T47D (cell line): ENCODE results near the gene RRAGA.
"Not testable (repeated sequence)": the region's sequence is repeated elsewhere in the genome, so short reads cannot be mapped to it uniquely, and the experiment has no call there.

Source experiments
- DNase-seq, 2 experiments: peaks; one replicate each; pipeline versions ENCODE4 v3.0.0 to v3.0.0-alpha.2; 2011 to 2012; ENCODE audit warnings: low read depth in 1 of 2, low spot score in 1 of 2
- JUND ChIP-seq: IDR thresholded peaks from 2 replicates; pipeline ENCODE4 v1.6.1; 2012; ENCODE audit warnings: low read depth
- in situ Hi-C: cut with HindIII; loops from 2 replicates; pipeline ENCODE4 v1.10.0; 2016; ENCODE audit warnings: low sequenced_read_pairs, low pct_unique_long_range_greater_than_20kb

RRAGA gene

GRCh38 chr9:19033015-19033414, 16.2 kb upstream of the RRAGA start, which contains the start of gene SAXO1:
Gene SAXO1, minus strand, starts transcription at chr9:19033209. Its CDS starts 301 bp downstream, at chr9:19032908.
- TF ChIP-seq JUND = no peak
- in situ Hi-C loops = no loop called here
- DNase-seq = no peak

GRCh38 chr9:19036611-19037010, 12.6 kb upstream of the RRAGA start:
- in situ Hi-C loops = no loop called here
- DNase-seq = no peak
- no peak for TF ChIP-seq JUND

GRCh38 chr9:19049917-19050636, 850 bp downstream of the RRAGA start:
- DNase-seq = no peak
- no peak for TF ChIP-seq JUND
- in situ Hi-C loops = no loop called here

GRCh38 chr9:19050637-19051591, 1.7 kb downstream of the RRAGA start:
- no peak for TF ChIP-seq JUND
- in situ Hi-C loops = no loop called here
- DNase-seq = no peak

- DNase-seq = no peak
- in situ Hi-C loops = no loop called here
- TF ChIP-seq JUND = no peak
These were observed 7.8 kb downstream of the RRAGA start for GRCh38 chr9:19057033-19057432.

GRCh38 chr9:19074229-19074628, 25.0 kb downstream of the RRAGA start:
- in situ Hi-C loops = no loop called here
- no peak for DNase-seq
- TF ChIP-seq JUND = no peak

- TF ChIP-seq JUND = no peak
- in situ Hi-C loops = no loop called here
- no peak for DNase-seq
These were observed 25.6 kb downstream of the RRAGA start for GRCh38 chr9:19074836-19075235.

GRCh38 chr9:19085295-19085694, 36.1 kb downstream of the RRAGA start:
- DNase-seq = peak; percentile 8 to 45
- no peak for TF ChIP-seq JUND
- in situ Hi-C loops = no loop called here

GRCh38 chr9:19087106-19088000, 38.1 kb downstream of the RRAGA start:
- in situ Hi-C loops = no loop called here
- TF ChIP-seq JUND = no peak
- DNase-seq = no peak

- in situ Hi-C loops, DNase-seq: not testable (repeated sequence)
These were observed 48.2 kb downstream of the RRAGA start for GRCh38 chr9:19097431-19097830.
